ENCODE measurements around the gene TP53AIP1.

- TF ChIP-seq GATA2 (IDR thresholded peaks at IDR 0.05; ENCODE audit: low read depth, low read length) = no peak
- TF ChIP-seq GATA3 (IDR thresholded peaks at IDR 0.05; ENCODE audit: low read depth, low read length) = no peak
Observed at GRCh38 chr11:128916037-128916572, 26.6 kb downstream of the TP53AIP1 start.

All from SH-SY5Y (cell line).